PC-3 (cell line): ENCODE data around the gene KIF3A. TPM values are rescaled to one million over a fixed set of nuclear protein-coding genes. Genes with fewer than 3 reads are reported as not detected.

Source experiments
- ATAC-seq: fragments of 200-7000 bp; cut with Tn5 transposase; 2 replicates; pipeline ENCODE4 v1.9.1; 2020; ENCODE audit warnings: mild to moderate bottlenecking, moderate library complexity
- BruUV-seq: library from RNA; stranded (reverse); fragments of 400-500 nt; replicated peaks from 2 replicates; lab custom pipeline; 2021; lab: Mats Ljungman, UMichigan
- CTCF ChIA-PET: fragments of 300-600 bp; sonication (Branson Sonifier 250); formaldehyde crosslinking; loops from one replicate; lab custom pipeline; 2022; ENCODE audit warnings: antibody characterized with exemption; lab: Charles Lee
- POLR2A ChIA-PET: fragments of 300-600 bp; sonication (Branson Sonifier 250); formaldehyde crosslinking; loops from one replicate; lab custom pipeline; 2022; ENCODE audit warnings: antibody characterized with exemption; ENCODE audit not compliant: unreplicated experiment; lab: Charles Lee
- DNase-seq: peaks from one replicate; pipeline ENCODE4 v3.0.0-alpha.2; 2015
- H2AFZ ChIP-seq: fragments of 300-600 bp; sonication (generic); 2 replicates; pipeline ENCODE4 v1.6.0; 2016; ENCODE audit warnings: antibody characterized with exemption, low read length
- H3F3A ChIP-seq: fragments of 300-600 bp; sonication (generic); one replicate; pipeline ENCODE4 v1.6.0; 2017; ENCODE audit warnings: antibody characterized with exemption, low read length, control low read depth, mild to moderate bottlenecking; ENCODE audit not compliant: unreplicated experiment
- H3K27ac ChIP-seq: fragments of 300-600 bp; sonication (generic); 2 replicates; pipeline ENCODE4 v1.5.1; 2016; ENCODE audit warnings: mild to moderate bottlenecking, low read length
- H3K27me3 ChIP-seq: fragments of 300-600 bp; sonication (generic); 2 replicates; pipeline ENCODE4 v1.6.1; 2016; ENCODE audit warnings: low read length, mixed read lengths
- H3K36me3 ChIP-seq: fragments of 300-600 bp; sonication (generic); 2 replicates; pipeline ENCODE4 v1.6.1; 2016; ENCODE audit warnings: low read depth, mixed run types, low read length, mixed read lengths
- H3K4me1 ChIP-seq: fragments of 300-600 bp; sonication (generic); 2 replicates; pipeline ENCODE4 v1.5.1; 2016; ENCODE audit warnings: low read length; ENCODE audit not compliant: insufficient read depth
- H3K4me2 ChIP-seq: fragments of 300-600 bp; sonication (generic); 2 replicates; pipeline ENCODE4 v1.6.0; 2016; ENCODE audit warnings: low read length
- H3K4me3 ChIP-seq: fragments of 300-600 bp; sonication (generic); 2 replicates; pipeline ENCODE4 v1.5.1; 2016; ENCODE audit warnings: mild to moderate bottlenecking, low read length, mixed read lengths
- H3K79me2 ChIP-seq: fragments of 300-600 bp; sonication (generic); 2 replicates; pipeline ENCODE4 v1.6.1; 2017; ENCODE audit warnings: low read length, mixed read lengths
- H3K9ac ChIP-seq: fragments of 300-600 bp; sonication (generic); 2 replicates; pipeline ENCODE4 v1.6.0; 2016; ENCODE audit warnings: mild to moderate bottlenecking, low read length
- H3K9me2 ChIP-seq: fragments of 300-600 bp; sonication (generic); replicated peaks from 2 replicates; pipeline ENCODE4 v1.6.1; 2016; ENCODE audit warnings: mixed run types, low read length, mixed read lengths
- H3K9me3 ChIP-seq: fragments of 300-600 bp; sonication (generic); 2 replicates; pipeline ENCODE4 v1.6.1; 2016; ENCODE audit warnings: low read length, mixed read lengths
- H4K20me1 ChIP-seq: fragments of 300-600 bp; sonication (generic); 2 replicates; pipeline ENCODE4 v1.6.1; 2016; ENCODE audit warnings: low read length, mixed read lengths
- EZH2 ChIP-seq: fragments of 300-600 bp; sonication (generic); IDR thresholded peaks from one replicate; pipeline ENCODE4 v1.6.1; 2017; ENCODE audit warnings: antibody characterized with exemption, mild to moderate bottlenecking, low read length; ENCODE audit not compliant: unreplicated experiment
- EZH2phosphoT487 ChIP-seq: fragments of 300-600 bp; sonication (generic); IDR thresholded peaks from 2 replicates; pipeline ENCODE4 v1.6.1; 2018; ENCODE audit warnings: mild to moderate bottlenecking, antibody characterized with exemption, low read length, borderline replicate concordance
- intact Hi-C: fragments of 100-400 bp; cut with micrococcal nuclease; formaldehyde crosslinking; loops from 2 replicates; pipeline ENCODE4 v1.9.0; 2023
- total RNA-seq: library from RNA; depleted of rRNA; stranded (reverse); fragments of >200 nt; gene quantifications from 2 replicates; pipeline ENCODE4 v1.2.3, GENCODE V29; 2014
- TF ChIP-seq, protein P1 (sequence below): fragments of 300-600 bp; sonication (generic); conservative IDR thresholded peaks from 2 replicates; pipeline ENCODE4 v1.5.1; 2017; ENCODE audit warnings: antibody characterized with exemption, low read depth, mild to moderate bottlenecking, low read length

The KIF3A gene
- total RNA-seq, 1 experiment from 2014 or later: 5.7 TPM

DNA sequence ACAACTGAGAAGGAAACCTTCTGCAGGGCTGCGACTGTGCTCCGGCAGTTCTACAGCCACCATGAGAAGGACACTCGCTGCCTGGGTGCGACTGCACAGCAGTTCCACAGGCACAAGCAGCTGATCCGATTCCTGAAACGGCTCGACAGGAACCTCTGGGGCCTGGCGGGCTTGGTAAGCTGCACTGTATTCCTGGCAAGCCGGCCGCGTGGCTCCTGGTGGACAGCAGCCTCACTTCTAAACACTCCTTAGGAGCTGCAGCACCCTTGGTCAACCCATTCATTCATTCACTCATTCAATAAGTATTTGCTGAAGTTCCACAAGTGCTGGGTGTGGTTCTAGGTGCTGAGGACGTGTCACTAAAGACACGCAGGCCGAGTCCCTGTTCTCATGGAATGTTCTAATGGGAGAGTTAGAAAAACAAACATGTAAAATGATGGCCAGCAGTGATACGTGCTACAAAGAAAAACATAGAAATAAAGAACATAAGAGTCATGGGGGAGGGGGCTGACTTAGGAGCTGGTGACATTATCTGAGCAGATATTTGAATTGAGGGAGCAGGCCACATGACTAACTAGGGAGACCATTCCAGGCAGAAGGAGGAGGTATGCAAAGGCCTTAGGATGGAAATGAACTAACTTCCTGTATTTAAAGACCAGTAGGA is 57.5 kb downstream of the KIF3A start:
- DNase-seq: no peak
- BruUV-seq: no TSS peak
- H3K4me3 ChIP-seq: no peak overlapping the region
- H3K4me2 ChIP-seq: no peak overlapping the region
- ATAC-seq: no peak
- no peaks in the 10 kb centered on the region for H3K36me3 ChIP-seq
- intact Hi-C loops: no loop called here
- no peaks in the 10 kb centered on the region for H3K9me2 ChIP-seq
- no peaks in the 10 kb centered on the region for H3K9me3 ChIP-seq
- H3K4me1 ChIP-seq: peaks cover 31% of the 10 kb centered on the region
- TF ChIP-seq EZH2phosphoT487 (no peak), EZH2 (no peak)
- TF ChIP-seq, protein P1, sequence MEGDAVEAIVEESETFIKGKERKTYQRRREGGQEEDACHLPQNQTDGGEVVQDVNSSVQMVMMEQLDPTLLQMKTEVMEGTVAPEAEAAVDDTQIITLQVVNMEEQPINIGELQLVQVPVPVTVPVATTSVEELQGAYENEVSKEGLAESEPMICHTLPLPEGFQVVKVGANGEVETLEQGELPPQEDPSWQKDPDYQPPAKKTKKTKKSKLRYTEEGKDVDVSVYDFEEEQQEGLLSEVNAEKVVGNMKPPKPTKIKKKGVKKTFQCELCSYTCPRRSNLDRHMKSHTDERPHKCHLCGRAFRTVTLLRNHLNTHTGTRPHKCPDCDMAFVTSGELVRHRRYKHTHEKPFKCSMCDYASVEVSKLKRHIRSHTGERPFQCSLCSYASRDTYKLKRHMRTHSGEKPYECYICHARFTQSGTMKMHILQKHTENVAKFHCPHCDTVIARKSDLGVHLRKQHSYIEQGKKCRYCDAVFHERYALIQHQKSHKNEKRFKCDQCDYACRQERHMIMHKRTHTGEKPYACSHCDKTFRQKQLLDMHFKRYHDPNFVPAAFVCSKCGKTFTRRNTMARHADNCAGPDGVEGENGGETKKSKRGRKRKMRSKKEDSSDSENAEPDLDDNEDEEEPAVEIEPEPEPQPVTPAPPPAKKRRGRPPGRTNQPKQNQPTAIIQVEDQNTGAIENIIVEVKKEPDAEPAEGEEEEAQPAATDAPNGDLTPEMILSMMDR: no peak
- CTCF ChIA-PET: interaction anchor here (0.7 kb wide), 1 partner anchor 138 kb away, joined by 4 read pairs; no protein-coding TSS in a partner anchor
- POLR2A ChIA-PET: no interaction called here
- no peaks in the 10 kb centered on the region for H3K79me2 ChIP-seq
- H3K27ac ChIP-seq: no peak overlapping the region
- no peaks in the 10 kb centered on the region for H3K27me3 ChIP-seq
- no peaks in the 10 kb centered on the region for H3F3A ChIP-seq
- H4K20me1 ChIP-seq: no peaks in the 10 kb centered on the region
- no peak overlapping the region for H2AFZ ChIP-seq
- no peak overlapping the region for H3K9ac ChIP-seq

DNA sequence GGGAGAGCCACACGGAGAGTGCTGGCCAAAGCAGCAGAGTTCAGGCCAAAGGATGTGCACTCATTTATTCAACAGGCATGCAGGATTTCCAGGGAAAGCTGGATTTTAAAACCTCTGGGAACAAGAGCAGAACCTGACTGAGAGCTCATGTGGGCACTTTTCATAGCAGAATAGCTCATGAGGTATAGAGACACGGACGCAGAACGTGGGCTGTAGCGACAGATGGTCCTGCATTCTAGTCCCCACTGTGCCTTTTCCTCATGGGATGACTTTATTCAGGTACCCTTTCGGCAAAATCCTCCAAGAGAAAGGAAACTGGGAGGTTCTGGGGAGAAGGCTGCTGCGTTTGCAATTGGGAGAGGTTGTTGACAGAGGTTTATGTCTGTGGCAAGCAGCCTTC is 58.2 kb downstream of the KIF3A start:
- Histone ChIP-seq H3F3A (no peaks in the 10 kb centered on the region), H3K9me3 (no peaks in the 10 kb centered on the region), H2AFZ (no peak overlapping the region), H4K20me1 (no peaks in the 10 kb centered on the region), H3K27ac (no peak overlapping the region), H3K9me2 (no peaks in the 10 kb centered on the region), H3K4me2 (no peak overlapping the region), H3K4me1 (peaks cover 36% of the 10 kb centered on the region), H3K4me3 (no peak overlapping the region), H3K9ac (no peak overlapping the region), H3K79me2 (no peaks in the 10 kb centered on the region), H3K27me3 (no peaks in the 10 kb centered on the region), H3K36me3 (no peaks in the 10 kb centered on the region)
- ChIA-PET POLR2A (no interaction called here), CTCF (interaction anchor here (0.7 kb wide), 1 partner anchor 137 kb away, joined by 4 read pairs; no protein-coding TSS in a partner anchor)
- intact Hi-C loops: no loop called here
- ATAC-seq (no peak), DNase-seq (no peak)
- no peak for TF ChIP-seq EZH2
- no TSS peak for BruUV-seq

DNA sequence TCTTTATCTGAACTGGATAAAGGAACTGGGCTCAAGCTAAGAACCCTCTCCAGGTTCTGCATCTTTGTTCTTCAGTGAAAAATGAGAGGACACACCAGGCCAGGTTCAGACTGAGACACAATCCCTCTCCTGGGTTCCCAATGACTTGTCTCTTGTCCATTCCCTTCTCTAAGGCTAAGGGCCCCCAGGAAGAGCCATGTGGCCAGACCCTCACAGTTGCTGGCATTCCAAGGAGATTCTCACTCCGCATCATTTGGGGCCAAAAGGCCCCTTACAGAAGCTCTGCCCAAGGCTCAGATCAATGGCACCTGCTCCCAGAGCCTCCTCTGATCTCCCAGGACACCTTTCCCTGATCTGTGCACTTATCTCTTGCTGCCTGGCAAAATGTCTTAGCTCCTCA is 58.6 kb downstream of the KIF3A start:
- ChIA-PET POLR2A (no interaction called here), CTCF (no interaction called here)
- Histone ChIP-seq H2AFZ (no peak overlapping the region), H3K4me3 (no peak overlapping the region), H3K36me3 (no peaks in the 10 kb centered on the region), H3K4me1 (peaks cover 41% of the 10 kb centered on the region), H3K27ac (no peak overlapping the region), H3K79me2 (no peaks in the 10 kb centered on the region), H3F3A (no peaks in the 10 kb centered on the region), H3K9me3 (no peaks in the 10 kb centered on the region), H3K9me2 (no peaks in the 10 kb centered on the region), H3K4me2 (no peak overlapping the region), H3K9ac (no peak overlapping the region), H4K20me1 (no peaks in the 10 kb centered on the region), H3K27me3 (no peaks in the 10 kb centered on the region)
- no peak for TF ChIP-seq EZH2
- TF ChIP-seq, protein P1: no peak
- TF ChIP-seq EZH2phosphoT487: no peak
- BruUV-seq: no TSS peak
- intact Hi-C loops: no loop called here
- ATAC-seq (no peak), DNase-seq (no peak)
